GM12874 (cell line): Measurements from ENCODE around the gene MYO7B.

Experiments used
- TF ChIP-seq, protein P1 (sequence below): IDR thresholded peaks from 2 replicates; pipeline ENCODE4 v1.5.1; 2011; ENCODE audit warnings: low read depth, mild to moderate bottlenecking, control low read depth, low read length, moderate library complexity; ENCODE audit not compliant: insufficient read depth

Gene MYO7B

DNA sequence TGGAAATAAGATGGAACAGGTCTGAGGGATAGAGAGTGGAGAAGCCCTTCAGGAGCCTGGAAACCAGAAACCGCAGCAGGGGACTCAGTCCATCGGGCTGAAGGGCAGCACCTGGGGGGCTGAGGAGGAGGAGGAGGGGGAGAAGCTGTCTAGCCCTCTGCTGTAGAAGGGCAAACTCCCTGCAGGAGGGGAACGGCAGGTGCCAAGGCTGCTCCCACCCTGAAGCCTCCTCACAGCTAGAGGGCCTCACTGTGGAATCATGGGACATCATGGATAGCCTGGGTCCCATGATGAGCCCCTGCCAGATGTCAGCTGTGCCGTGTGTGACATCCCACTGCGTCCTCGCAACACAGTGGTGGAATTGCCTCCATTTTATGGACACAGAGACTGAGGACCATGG lies 435 bp downstream of the MYO7B start:
- TF ChIP-seq, protein P1, sequence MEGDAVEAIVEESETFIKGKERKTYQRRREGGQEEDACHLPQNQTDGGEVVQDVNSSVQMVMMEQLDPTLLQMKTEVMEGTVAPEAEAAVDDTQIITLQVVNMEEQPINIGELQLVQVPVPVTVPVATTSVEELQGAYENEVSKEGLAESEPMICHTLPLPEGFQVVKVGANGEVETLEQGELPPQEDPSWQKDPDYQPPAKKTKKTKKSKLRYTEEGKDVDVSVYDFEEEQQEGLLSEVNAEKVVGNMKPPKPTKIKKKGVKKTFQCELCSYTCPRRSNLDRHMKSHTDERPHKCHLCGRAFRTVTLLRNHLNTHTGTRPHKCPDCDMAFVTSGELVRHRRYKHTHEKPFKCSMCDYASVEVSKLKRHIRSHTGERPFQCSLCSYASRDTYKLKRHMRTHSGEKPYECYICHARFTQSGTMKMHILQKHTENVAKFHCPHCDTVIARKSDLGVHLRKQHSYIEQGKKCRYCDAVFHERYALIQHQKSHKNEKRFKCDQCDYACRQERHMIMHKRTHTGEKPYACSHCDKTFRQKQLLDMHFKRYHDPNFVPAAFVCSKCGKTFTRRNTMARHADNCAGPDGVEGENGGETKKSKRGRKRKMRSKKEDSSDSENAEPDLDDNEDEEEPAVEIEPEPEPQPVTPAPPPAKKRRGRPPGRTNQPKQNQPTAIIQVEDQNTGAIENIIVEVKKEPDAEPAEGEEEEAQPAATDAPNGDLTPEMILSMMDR: no peak

DNA sequence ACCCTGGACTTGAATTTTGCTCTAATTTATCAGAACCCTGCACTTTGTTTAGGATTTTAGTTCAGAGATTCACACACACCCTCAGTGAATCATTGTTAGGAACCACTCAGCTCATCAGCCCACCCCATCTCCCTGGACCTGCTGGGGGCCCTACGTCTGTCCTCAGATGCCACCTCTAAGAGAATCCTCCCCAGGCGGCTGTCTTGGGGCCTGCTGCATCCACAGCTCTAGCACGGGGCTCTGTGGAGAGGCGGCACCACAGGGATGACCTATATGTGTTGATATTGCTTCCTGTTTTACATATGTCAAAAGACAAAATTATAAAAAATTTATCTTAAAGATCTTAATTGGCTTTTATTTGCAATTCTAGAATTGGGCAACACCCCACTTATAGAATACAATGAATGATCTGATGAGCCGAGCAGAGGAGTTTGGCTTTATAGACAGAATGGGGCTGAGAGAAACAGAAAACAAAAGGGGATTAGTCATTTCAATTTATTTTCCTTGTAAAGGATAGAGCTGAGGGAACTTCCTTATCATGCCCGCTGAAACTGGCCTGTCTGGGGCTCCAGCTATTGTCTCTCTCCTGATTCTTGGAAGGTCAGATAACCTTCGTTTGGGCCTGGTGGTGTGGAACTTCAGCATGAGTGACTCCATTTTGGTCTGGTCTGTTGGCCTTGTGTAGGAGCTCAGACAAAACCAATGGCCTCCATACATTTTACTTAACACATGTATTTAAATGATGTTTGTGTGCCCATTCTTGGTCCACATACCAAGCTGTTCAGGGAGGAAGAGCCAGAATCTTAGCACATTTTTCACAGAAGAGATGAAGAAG lies 1.4 kb downstream of the MYO7B start:
- TF ChIP-seq, protein P1: no peak

DNA sequence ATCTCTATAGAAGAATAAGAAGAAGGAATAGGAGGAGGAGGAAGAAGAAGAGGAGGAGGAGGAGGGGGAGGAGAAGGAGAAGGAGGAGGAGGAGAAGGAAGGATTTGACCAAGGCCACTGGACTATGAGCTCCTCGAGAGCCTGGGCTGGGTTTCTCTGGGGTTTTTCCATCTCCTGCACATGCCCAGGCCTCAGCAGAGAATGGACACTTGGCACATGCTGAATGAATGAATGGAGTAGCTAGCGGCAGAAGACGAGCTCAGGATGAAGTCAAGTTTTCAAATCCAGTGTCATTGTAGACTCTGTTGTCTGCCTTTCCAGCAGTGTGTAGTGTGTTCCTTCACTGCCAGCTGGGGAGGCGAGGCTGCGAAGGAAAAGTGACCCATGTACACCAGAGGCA lies 2.2 kb downstream of the MYO7B start:
- TF ChIP-seq, protein P1: no peak

DNA sequence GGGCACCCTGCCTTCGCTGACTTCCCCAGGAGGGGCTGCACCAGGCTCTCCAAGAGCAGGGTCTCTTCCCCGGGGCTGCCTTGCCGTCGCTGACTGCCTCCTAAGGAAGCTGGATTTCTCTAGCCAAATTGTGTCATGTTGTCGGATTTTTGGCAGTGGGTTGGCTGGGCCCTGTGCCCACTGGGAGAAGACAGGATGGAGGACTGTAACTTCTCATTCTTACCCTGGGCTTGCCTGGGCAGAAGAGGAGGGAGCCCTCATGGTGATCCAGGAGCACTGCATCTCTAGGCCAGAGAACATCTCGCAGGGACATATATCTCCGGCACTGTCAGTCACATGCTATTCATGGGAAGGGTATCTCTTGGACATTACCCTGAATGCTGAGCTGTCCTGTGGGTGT lies 6.3 kb downstream of the MYO7B start:
- TF ChIP-seq, protein P1: no peak

DNA sequence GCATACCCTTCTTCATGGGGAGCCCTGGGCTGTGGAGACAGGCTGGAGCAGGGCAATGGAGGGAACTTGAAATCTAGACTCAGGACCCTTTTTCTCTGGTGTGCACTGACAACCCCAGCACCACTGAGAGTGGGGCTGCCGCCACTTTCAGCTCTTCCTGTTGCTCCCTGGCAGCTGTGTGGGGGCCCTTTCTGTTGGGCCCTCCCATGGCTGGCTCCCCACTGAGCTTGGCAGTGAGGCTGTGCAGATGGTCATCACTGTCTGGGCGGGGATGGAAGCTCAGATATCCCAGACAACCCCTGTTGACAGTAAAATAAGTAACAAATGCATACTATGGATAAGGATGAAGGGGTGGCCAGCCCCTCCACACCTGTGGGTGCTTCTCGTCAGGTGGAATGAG lies 6.7 kb downstream of the MYO7B start:
- TF ChIP-seq, protein P1: no peak

DNA sequence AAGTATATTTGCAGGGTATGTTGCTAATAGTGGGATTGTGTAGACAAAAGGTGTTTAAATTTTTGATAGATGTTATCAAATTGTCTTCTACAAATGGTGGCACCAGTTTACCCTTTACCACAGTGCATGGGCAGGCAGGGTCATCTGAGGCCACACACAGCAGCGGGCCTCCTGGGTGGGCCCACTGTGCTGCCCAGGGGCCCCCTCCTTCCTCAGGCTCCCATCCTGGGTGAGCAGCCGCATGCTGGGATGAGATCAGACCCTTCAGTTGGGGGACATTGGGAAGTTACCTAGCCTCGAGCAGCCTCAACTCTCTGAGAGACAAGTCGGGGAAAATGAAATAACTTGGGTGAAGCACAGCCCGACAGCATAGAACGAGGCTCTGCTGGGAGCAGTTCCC lies 9.7 kb downstream of the MYO7B start:
- TF ChIP-seq, protein P1: no peak

DNA sequence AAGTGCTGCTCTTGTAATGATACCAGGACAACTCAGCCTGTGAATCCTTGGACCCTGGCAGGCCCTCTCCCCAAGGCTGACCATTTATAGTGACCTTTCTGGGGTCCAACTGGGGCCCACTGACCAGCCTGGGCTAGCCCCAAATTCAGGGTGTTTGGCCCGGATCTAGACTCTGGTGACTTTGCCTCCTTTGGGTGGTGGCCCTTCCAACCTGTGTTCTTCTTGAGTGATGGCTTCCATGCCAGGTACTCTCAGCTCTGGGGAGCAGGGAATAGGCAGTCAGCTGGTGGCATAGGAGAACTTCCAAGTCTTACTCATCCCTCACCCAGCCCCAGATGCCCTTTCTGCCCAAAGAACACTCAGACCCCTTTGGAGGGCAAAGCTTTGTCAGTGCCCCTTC lies 10.3 kb downstream of the MYO7B start:
- TF ChIP-seq, protein P1: no peak
